ENCODE measurements around the gene PAIP2.

DNA sequence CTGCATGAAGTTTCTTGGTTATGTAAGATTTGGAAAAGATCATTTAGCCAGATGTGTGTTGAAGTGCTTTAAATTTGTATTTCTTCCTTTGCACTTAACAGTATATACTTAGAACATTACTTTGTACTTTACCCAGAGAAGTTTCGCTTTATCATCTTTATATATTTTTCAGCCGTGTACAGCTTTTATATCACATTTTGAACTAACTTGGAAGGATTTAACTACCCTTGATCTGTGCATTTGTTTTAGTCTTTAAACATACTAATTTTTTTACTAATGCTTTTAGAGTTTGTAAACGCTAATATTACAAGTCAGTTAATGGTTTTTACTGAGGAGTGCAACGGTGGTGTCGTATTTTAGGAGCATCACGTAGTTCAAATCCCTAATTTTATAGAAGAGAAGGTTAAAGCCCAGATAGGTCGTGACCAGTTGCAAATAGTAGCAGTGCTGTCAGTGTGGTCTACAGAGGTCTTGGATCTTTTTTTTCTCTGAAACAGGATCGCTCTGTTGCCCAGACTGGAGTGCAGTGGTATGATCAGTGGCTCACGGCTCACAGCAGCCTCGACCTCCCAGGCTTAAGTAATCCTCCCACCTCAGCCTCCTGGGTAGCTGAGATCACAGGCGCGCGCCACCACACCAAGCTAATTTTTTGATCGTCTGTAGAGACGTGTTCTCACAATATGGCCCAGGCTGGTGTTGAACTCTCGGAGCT, 46.2 kb upstream of the PAIP2 start:
- TF ChIP-seq, protein P1, sequence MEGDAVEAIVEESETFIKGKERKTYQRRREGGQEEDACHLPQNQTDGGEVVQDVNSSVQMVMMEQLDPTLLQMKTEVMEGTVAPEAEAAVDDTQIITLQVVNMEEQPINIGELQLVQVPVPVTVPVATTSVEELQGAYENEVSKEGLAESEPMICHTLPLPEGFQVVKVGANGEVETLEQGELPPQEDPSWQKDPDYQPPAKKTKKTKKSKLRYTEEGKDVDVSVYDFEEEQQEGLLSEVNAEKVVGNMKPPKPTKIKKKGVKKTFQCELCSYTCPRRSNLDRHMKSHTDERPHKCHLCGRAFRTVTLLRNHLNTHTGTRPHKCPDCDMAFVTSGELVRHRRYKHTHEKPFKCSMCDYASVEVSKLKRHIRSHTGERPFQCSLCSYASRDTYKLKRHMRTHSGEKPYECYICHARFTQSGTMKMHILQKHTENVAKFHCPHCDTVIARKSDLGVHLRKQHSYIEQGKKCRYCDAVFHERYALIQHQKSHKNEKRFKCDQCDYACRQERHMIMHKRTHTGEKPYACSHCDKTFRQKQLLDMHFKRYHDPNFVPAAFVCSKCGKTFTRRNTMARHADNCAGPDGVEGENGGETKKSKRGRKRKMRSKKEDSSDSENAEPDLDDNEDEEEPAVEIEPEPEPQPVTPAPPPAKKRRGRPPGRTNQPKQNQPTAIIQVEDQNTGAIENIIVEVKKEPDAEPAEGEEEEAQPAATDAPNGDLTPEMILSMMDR (IDR thresholded peaks at IDR 0.05) = no peak
- TF ChIP-seq NFIC (IDR thresholded peaks at IDR 0.05; ENCODE audit: borderline replicate concordance) = no peak
- TF ChIP-seq, protein P2, sequence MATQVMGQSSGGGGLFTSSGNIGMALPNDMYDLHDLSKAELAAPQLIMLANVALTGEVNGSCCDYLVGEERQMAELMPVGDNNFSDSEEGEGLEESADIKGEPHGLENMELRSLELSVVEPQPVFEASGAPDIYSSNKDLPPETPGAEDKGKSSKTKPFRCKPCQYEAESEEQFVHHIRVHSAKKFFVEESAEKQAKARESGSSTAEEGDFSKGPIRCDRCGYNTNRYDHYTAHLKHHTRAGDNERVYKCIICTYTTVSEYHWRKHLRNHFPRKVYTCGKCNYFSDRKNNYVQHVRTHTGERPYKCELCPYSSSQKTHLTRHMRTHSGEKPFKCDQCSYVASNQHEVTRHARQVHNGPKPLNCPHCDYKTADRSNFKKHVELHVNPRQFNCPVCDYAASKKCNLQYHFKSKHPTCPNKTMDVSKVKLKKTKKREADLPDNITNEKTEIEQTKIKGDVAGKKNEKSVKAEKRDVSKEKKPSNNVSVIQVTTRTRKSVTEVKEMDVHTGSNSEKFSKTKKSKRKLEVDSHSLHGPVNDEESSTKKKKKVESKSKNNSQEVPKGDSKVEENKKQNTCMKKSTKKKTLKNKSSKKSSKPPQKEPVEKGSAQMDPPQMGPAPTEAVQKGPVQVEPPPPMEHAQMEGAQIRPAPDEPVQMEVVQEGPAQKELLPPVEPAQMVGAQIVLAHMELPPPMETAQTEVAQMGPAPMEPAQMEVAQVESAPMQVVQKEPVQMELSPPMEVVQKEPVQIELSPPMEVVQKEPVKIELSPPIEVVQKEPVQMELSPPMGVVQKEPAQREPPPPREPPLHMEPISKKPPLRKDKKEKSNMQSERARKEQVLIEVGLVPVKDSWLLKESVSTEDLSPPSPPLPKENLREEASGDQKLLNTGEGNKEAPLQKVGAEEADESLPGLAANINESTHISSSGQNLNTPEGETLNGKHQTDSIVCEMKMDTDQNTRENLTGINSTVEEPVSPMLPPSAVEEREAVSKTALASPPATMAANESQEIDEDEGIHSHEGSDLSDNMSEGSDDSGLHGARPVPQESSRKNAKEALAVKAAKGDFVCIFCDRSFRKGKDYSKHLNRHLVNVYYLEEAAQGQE (IDR thresholded peaks at IDR 0.05; ENCODE audit: low read depth, low read length) = no peak
- TF ChIP-seq, protein P3, sequence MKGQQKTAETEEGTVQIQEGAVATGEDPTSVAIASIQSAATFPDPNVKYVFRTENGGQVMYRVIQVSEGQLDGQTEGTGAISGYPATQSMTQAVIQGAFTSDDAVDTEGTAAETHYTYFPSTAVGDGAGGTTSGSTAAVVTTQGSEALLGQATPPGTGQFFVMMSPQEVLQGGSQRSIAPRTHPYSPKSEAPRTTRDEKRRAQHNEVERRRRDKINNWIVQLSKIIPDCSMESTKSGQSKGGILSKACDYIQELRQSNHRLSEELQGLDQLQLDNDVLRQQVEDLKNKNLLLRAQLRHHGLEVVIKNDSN (IDR thresholded peaks at IDR 0.05; ENCODE audit: borderline replicate concordance, low read depth) = no peak
- TF ChIP-seq EZH2phosphoT487 (IDR thresholded peaks at IDR 0.05; ENCODE audit: borderline replicate concordance, low read depth) = no peak
- no peak for TF ChIP-seq TAF1 (IDR thresholded peaks at IDR 0.05; ENCODE audit: borderline replicate concordance, low read depth, low read length)
- TF ChIP-seq POLR2AphosphoS5 (IDR thresholded peaks at IDR 0.05; ENCODE audit: low read depth, low read length) = no peak

Measured in SK-N-SH (cell line).